Neural crest cell (in vitro differentiated cells): ENCODE results near the gene LRRC74A. TPM values are rescaled to one million over a fixed set of nuclear protein-coding genes. Genes with fewer than 3 reads are reported as not detected.

Experiments used
- DNase-seq: peaks from one replicate; pipeline ENCODE4 v3.0.0; 2021; ENCODE audit warnings: low read depth, mixed read lengths, low spot score
- H3K27ac Mint-ChIP-seq: one replicate; pipeline ENCODE4 v1.8.0; 2021; ENCODE audit warnings: mild to moderate bottlenecking, mixed read lengths; ENCODE audit not compliant: unreplicated experiment
- H3K27me3 Mint-ChIP-seq: 2 replicates; pipeline ENCODE4 v1.8.0; 2021; ENCODE audit warnings: low read depth, mild to moderate bottlenecking, mixed read lengths
- H3K36me3 Mint-ChIP-seq: 2 replicates; pipeline ENCODE4 v1.8.0; 2021; ENCODE audit warnings: low read depth, mild to moderate bottlenecking, mixed read lengths
- H3K4me1 Mint-ChIP-seq: 2 replicates; pipeline ENCODE4 v1.8.0; 2021; ENCODE audit warnings: mixed read lengths
- H3K4me3 Mint-ChIP-seq: one replicate; pipeline ENCODE4 v1.8.0; 2021; ENCODE audit warnings: mild to moderate bottlenecking, mixed read lengths
- H3K9me3 Mint-ChIP-seq: 2 replicates; pipeline ENCODE4 v1.8.0; 2021; ENCODE audit warnings: mixed read lengths
- total RNA-seq: library from RNA; stranded (reverse); gene quantifications from 2 replicates; pipeline ENCODE4 v1.2.1, GENCODE V29; 2021
- TF ChIP-seq, protein P1 (sequence below): fragments of 200-600 bp; sonication (generic); conservative IDR thresholded peaks from 2 replicates; pipeline ENCODE4 v1.5.0; 2021; ENCODE audit warnings: antibody characterized with exemption, mild to moderate bottlenecking

The LRRC74A gene
- total RNA-seq, 1 donor from 2014 or later: not detected

DNA sequence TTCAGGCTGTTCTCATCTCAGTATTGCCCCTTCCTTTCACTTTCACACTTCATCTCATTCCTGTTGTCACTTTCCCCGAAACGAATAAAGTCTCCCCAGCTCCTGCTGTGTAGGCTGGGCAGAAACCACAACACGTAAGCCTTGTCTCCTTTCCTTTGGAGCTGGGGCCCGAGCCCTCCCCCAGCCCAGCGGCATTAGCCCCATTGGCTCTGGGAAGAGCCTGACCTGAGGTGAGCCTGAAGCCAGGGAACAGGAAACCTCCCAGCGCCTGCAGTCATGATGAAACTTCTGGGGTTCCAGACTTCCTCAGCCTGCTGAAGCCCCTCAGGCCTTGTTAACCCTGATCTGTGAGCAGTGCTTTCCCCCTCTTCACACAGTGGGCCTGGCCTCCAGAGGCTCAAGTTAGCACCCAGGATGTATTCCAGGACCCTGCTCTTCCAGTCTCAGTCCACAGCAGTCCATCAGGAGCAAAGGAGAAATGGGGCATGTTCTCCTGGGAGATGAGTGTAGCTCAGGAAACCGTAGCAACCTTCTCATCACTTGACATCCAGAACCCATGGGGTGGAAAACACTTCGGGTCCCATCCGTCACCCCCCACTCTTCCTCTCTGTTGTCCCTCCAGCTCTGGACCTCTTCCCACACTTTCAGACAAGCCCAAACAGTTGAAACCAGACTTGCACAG lies 43.2 kb upstream of the LRRC74A start:
- Mint-ChIP-seq H3K9me3 (no peaks in the 10 kb centered on the region), H3K27me3 (peaks cover 2% of the 10 kb centered on the region), H3K27ac (peak overlapping the region; percentile 89), H3K4me3 (peak overlapping the region; percentile 35), H3K4me1 (peaks cover 13% of the 10 kb centered on the region), H3K36me3 (peaks cover 20% of the 10 kb centered on the region)
- no peak for DNase-seq
- TF ChIP-seq, protein P1, sequence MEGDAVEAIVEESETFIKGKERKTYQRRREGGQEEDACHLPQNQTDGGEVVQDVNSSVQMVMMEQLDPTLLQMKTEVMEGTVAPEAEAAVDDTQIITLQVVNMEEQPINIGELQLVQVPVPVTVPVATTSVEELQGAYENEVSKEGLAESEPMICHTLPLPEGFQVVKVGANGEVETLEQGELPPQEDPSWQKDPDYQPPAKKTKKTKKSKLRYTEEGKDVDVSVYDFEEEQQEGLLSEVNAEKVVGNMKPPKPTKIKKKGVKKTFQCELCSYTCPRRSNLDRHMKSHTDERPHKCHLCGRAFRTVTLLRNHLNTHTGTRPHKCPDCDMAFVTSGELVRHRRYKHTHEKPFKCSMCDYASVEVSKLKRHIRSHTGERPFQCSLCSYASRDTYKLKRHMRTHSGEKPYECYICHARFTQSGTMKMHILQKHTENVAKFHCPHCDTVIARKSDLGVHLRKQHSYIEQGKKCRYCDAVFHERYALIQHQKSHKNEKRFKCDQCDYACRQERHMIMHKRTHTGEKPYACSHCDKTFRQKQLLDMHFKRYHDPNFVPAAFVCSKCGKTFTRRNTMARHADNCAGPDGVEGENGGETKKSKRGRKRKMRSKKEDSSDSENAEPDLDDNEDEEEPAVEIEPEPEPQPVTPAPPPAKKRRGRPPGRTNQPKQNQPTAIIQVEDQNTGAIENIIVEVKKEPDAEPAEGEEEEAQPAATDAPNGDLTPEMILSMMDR: no peak

DNA sequence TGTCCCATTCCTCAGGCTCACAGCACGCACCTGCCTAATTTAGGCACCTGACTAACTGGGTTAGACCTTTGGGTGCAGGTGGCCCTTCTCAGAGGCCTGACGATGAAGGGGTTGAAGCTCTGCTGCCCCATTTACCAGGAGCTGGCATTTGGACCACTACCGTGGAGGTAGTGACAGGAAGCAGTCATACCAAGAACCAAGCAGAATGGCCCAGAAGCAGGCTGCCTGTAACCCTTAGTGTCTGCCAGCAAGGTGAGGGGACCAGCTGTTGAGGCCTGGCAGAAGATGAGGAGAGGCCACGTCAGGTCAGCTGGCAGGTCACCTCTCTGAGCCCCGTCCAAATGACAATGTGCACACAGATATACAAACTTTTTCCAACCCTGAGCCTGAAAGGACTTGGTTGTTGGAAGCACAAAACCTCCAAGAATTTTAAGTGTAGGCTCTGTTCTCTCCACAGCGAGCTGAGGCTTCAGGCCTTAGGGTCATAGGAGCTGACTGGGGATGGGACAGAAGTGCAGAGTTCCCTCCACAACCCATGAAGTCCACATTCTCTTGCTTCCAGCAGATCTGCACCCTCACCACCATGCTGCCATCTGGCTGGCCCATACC lies 41.8 kb upstream of the LRRC74A start:
- H3K9me3 Mint-ChIP-seq: no peaks in the 10 kb centered on the region
- no peak overlapping the region for H3K27ac Mint-ChIP-seq
- peak overlapping the region; percentile 10 for H3K4me3 Mint-ChIP-seq
- H3K36me3 Mint-ChIP-seq: peaks cover 24% of the 10 kb centered on the region
- H3K27me3 Mint-ChIP-seq: no peaks in the 10 kb centered on the region
- peaks cover 13% of the 10 kb centered on the region for H3K4me1 Mint-ChIP-seq
- TF ChIP-seq, protein P1: no peak
- DNase-seq: no peak

DNA sequence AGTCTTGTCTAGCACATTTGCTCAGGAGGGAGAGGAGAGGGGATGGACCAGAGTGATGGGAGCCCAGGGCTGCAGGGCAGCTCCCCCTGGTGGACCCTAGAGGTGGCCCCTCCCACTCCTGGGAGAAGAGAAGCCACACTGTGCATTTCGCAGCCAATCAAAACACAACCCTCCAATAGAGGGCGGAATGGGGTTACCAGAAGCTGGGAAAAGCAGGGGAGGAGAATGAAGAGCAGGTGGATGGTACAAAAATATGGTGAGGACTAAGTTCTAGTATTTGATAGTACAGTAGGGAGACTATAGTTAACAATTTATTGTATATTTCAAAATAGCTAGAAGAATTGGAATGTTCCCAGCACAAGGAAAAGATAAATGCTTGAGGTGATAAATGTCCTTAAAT lies 41.3 kb upstream of the LRRC74A start:
- H3K27me3 Mint-ChIP-seq: no peaks in the 10 kb centered on the region
- peaks cover 13% of the 10 kb centered on the region for H3K4me1 Mint-ChIP-seq
- peak overlapping the region; percentile 10 for H3K4me3 Mint-ChIP-seq
- no peak overlapping the region for H3K27ac Mint-ChIP-seq
- peak; percentile 74 for DNase-seq
- TF ChIP-seq, protein P1: peak; percentile 76
- H3K9me3 Mint-ChIP-seq: no peaks in the 10 kb centered on the region
- peaks cover 24% of the 10 kb centered on the region for H3K36me3 Mint-ChIP-seq

DNA sequence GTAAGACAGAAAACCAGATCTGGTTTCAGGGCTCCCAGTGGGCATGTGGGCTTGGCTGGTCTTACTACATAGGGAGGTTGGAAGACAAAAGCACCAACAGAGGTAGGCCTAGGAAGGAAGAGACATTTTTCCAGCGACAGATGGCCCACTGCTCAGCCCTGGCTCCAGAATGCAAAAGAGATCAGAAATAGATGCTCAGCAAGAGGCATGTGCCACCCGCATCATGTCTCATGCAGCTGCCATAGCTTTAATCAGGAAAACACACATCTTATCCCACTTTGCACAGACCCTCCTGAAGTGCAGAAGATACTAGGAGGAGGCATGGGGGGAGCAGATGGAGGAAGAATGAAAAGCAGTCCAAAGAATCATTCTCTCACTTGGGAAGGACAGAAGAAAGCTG lies 39.6 kb upstream of the LRRC74A start:
- Mint-ChIP-seq H3K4me3 (no peak overlapping the region), H3K9me3 (peaks cover under 1% of the 10 kb centered on the region), H3K36me3 (peaks cover 31% of the 10 kb centered on the region), H3K27me3 (no peaks in the 10 kb centered on the region), H3K27ac (peak overlapping the region; percentile 62), H3K4me1 (peaks cover 5% of the 10 kb centered on the region)
- no peak for DNase-seq
- TF ChIP-seq, protein P1: no peak

DNA sequence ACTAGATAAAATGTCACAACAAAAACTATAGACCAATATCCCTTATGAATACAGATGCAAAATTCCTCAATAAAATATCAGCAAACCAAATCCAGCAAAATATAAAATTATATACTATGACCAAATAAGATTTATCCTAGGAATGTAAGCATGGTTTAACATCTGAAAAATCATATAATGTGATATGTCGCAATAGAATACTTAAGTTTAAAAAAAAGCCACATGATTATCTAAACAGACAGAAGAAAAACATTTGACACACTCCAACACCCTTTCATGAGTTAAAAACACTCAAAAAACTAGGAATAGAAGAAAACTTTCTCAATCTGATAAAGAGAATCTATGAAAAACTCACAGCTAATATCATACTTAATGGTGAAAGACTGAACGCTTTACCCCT lies 33.8 kb upstream of the LRRC74A start:
- no peak overlapping the region for H3K4me3 Mint-ChIP-seq

More for the DNA sequence above, 33.8 kb upstream of the LRRC74A start:
- TF ChIP-seq, protein P1: no peak
- H3K27me3 Mint-ChIP-seq: no peaks in the 10 kb centered on the region
- H3K4me1 Mint-ChIP-seq: no peaks in the 10 kb centered on the region
- peaks cover 38% of the 10 kb centered on the region for H3K36me3 Mint-ChIP-seq
- no peak for DNase-seq
- no peak overlapping the region for H3K27ac Mint-ChIP-seq
- peaks cover 7% of the 10 kb centered on the region for H3K9me3 Mint-ChIP-seq
